Smooth muscle cell (in vitro differentiated cells): Measurements from ENCODE around the gene GALP. TPM values are rescaled to one million over a fixed set of nuclear protein-coding genes. Genes with fewer than 3 reads are reported as not detected.

ENCODE experiments used
- DNase-seq: peaks from one replicate; lab custom pipeline; 2025; ENCODE audit not compliant: unreplicated experiment; lab: John Stamatoyannopoulos, UW
- H2AFZ ChIP-seq: fragments of 200-600 bp; sonication (generic); 2 replicates; pipeline ENCODE4 v1.6.0; 2016; ENCODE audit warnings: antibody characterized with exemption, low read depth, mild to moderate bottlenecking
- H3F3A ChIP-seq: fragments of 200-600 bp; sonication (generic); 2 replicates; pipeline ENCODE4 v1.6.0; 2017; ENCODE audit warnings: antibody characterized with exemption, low read depth
- H3K27ac ChIP-seq: fragments of 200-600 bp; sonication (generic); 2 replicates; pipeline ENCODE4 v1.5.1; 2016; ENCODE audit warnings: low read depth, mild to moderate bottlenecking
- H3K27me3 ChIP-seq: fragments of 200-600 bp; sonication (generic); 2 replicates; pipeline ENCODE4 v1.6.1; 2016; ENCODE audit warnings: low read depth, mild to moderate bottlenecking
- H3K36me3 ChIP-seq: fragments of 200-600 bp; sonication (generic); 2 replicates; pipeline ENCODE4 v1.5.1; 2016; ENCODE audit warnings: low read depth
- H3K4me1 ChIP-seq: fragments of 200-600 bp; sonication (generic); 2 replicates; pipeline ENCODE4 v1.5.1; 2016; ENCODE audit warnings: low read depth
- H3K4me2 ChIP-seq: fragments of 200-600 bp; sonication (generic); 2 replicates; pipeline ENCODE4 v1.6.0; 2016; ENCODE audit warnings: mild to moderate bottlenecking
- H3K4me3 ChIP-seq: fragments of 200-600 bp; sonication (generic); 2 replicates; pipeline ENCODE4 v1.5.1; 2016; ENCODE audit warnings: mild to moderate bottlenecking
- H3K79me2 ChIP-seq: fragments of 200-600 bp; sonication (generic); 2 replicates; pipeline ENCODE4 v1.6.0; 2016; ENCODE audit warnings: low read depth, mild to moderate bottlenecking
- H3K9ac ChIP-seq: fragments of 200-600 bp; sonication (generic); 2 replicates; pipeline ENCODE4 v1.6.0; 2016; ENCODE audit warnings: low read depth
- H3K9me3 ChIP-seq: fragments of 200-600 bp; sonication (generic); replicated peaks from 2 replicates; pipeline ENCODE4 v1.5.1; 2016; ENCODE audit warnings: low read depth
- H4K20me1 ChIP-seq: fragments of 200-600 bp; sonication (generic); 2 replicates; pipeline ENCODE4 v1.6.0; 2016; ENCODE audit warnings: low read depth
- CTCF ChIP-seq: fragments of 200-600 bp; sonication (generic); IDR thresholded peaks from 2 replicates; pipeline ENCODE4 v1.5.1; 2017; ENCODE audit warnings: borderline replicate concordance, mild to moderate bottlenecking, antibody characterized with exemption; ENCODE audit not compliant: insufficient read depth, poor library complexity, severe bottlenecking
- WGBS: methylation state at CpG from one replicate; pipeline ENCODE4 v1.1.7; 2016; ENCODE audit warnings: low lambda C conversion rate; 5-methylcytosine and 5-hydroxymethylcytosine counted together
- polyA plus RNA-seq: library from polyadenylated mRNA; unstranded; fragments of >200 nt; fragmentation: Nextera tagmentation; extraction: Ambion mirVana; gene quantifications from 2 replicates; pipeline ENCODE4 v1.2.1, GENCODE V29; 2016
- total RNA-seq: library from RNA; depleted of rRNA; stranded (reverse); fragments of >200 nt; gene quantifications from 2 replicates; pipeline ENCODE4 v1.2.3, GENCODE V29; 2014

The GALP gene
- total and polyA plus RNA-seq, 2 experiments from 2014 or later, result not detected

GRCh38 chr19:56159009-56159559 is 16.7 kb upstream of the GALP start:
- Histone ChIP-seq H3K27ac (no peak overlapping the region), H3K4me3 (no peak overlapping the region), H4K20me1 (peaks cover 11% of the 10 kb centered on the region), H3K9ac (no peak overlapping the region), H3K4me2 (no peak overlapping the region), H2AFZ (no peak overlapping the region), H3K79me2 (no peaks in the 10 kb centered on the region), H3K4me1 (no peaks in the 10 kb centered on the region), H3K27me3 (no peaks in the 10 kb centered on the region), H3F3A (no peaks in the 10 kb centered on the region), H3K9me3 (no peaks in the 10 kb centered on the region), H3K36me3 (no peaks in the 10 kb centered on the region)
- DNase-seq, result no peak
- 97% methylated on average over 9 of the region's 9 CpGs for WGBS
- TF ChIP-seq CTCF, result no peak

GRCh38 chr19:56159622-56160271 is 16.1 kb upstream of the GALP start:
- H3K79me2 ChIP-seq, result no peaks in the 10 kb centered on the region
- no peak overlapping the region for H3K4me3 ChIP-seq
- H3K36me3 ChIP-seq, result no peaks in the 10 kb centered on the region
- no peak for TF ChIP-seq CTCF
- H3K27me3 ChIP-seq, result no peaks in the 10 kb centered on the region
- H4K20me1 ChIP-seq, result peaks cover 7% of the 10 kb centered on the region
- no peak overlapping the region for H3K27ac ChIP-seq
- H3K4me2 ChIP-seq, result no peak overlapping the region
- no peak for DNase-seq
- H3K4me1 ChIP-seq, result no peaks in the 10 kb centered on the region
- no peak overlapping the region for H3K9ac ChIP-seq
- H3F3A ChIP-seq, result no peaks in the 10 kb centered on the region
- H3K9me3 ChIP-seq, result no peaks in the 10 kb centered on the region
- 98% methylated on average over 51 of the region's 69 CpGs for WGBS
- no peak overlapping the region for H2AFZ ChIP-seq

GRCh38 chr19:56161534-56161933 is 14.3 kb upstream of the GALP start:
- no peak for DNase-seq
- H3F3A ChIP-seq, result no peaks in the 10 kb centered on the region
- no peaks in the 10 kb centered on the region for H3K9me3 ChIP-seq
- TF ChIP-seq CTCF, result no peak
- no peak overlapping the region for H2AFZ ChIP-seq
- no peaks in the 10 kb centered on the region for H3K79me2 ChIP-seq
- H4K20me1 ChIP-seq, result no peaks in the 10 kb centered on the region
- no peak overlapping the region for H3K4me3 ChIP-seq
- H3K4me1 ChIP-seq, result no peaks in the 10 kb centered on the region
- H3K27ac ChIP-seq, result no peak overlapping the region
- no peaks in the 10 kb centered on the region for H3K36me3 ChIP-seq
- H3K4me2 ChIP-seq, result no peak overlapping the region
- H3K27me3 ChIP-seq, result no peaks in the 10 kb centered on the region
- WGBS, result over 99% methylated on average over 11 of the region's 11 CpGs
- H3K9ac ChIP-seq, result no peak overlapping the region

- no peaks in the 10 kb centered on the region for H3K27me3 ChIP-seq
- WGBS, result 59% methylated on average over 9 of the region's 9 CpGs
- no peak overlapping the region for H2AFZ ChIP-seq
- no peaks in the 10 kb centered on the region for H3K36me3 ChIP-seq
- H3F3A ChIP-seq, result no peaks in the 10 kb centered on the region
- no peak overlapping the region for H3K9ac ChIP-seq
- H3K4me2 ChIP-seq, result no peak overlapping the region
- no peak for DNase-seq
- H3K4me1 ChIP-seq, result no peaks in the 10 kb centered on the region
- no peaks in the 10 kb centered on the region for H4K20me1 ChIP-seq
- H3K79me2 ChIP-seq, result no peaks in the 10 kb centered on the region
- H3K4me3 ChIP-seq, result no peak overlapping the region
- TF ChIP-seq CTCF, result no peak
- H3K9me3 ChIP-seq, result no peaks in the 10 kb centered on the region
- no peak overlapping the region for H3K27ac ChIP-seq
These were observed 13.6 kb upstream of the GALP start for GRCh38 chr19:56162258-56162657.
